ENCODE results near the gene RNF208. TPM values are rescaled to one million over a fixed set of nuclear protein-coding genes. Genes with fewer than 3 reads are reported as not detected.

The RNF208 gene
- total RNA-seq, 1 experiment from 2014 or later: not detected

DNA sequence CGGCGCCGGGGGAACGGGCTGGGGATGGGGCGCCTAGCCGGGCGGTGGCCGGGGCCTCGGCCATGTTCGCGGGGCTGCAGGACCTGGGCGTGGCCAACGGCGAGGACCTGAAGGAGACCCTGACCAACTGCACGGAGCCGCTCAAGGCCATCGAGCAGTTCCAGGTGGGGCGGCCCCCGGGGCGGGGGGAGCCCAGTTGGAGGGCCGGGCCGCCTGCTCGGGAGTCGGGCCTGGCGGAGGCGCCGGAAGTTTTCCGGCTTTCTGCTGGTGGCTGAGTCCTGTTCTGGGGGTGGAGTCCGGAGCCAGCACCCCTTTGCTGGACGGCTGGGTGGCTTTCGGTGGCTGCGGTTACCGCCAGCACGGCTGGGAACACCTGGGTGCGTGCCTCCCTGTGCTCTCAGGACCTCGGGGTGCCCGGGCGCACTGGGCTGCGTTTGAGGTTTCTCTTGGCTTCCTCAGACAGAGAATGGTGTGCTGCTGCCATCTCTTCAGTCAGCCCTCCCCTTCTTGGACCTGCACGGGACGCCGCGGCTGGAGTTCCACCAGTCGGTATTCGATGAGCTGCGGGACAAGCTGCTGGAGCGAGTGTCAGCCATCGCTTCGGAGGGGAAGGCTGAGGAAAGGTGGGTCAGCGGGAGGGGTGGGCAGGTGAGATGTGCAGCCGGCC, 33.5 kb upstream of the RNF208 start:
- H3K9me3 ChIP-seq: no peaks in the 10 kb centered on the region
- no peaks in the 10 kb centered on the region for H3K27me3 ChIP-seq
- peak; percentile 48 for DNase-seq
- peak overlapping the region; percentile 93 for H3K4me3 ChIP-seq
- peaks cover 24% of the 10 kb centered on the region for H3K36me3 ChIP-seq

GRCh38 chr9:137254624-137255447, 32.8 kb upstream of the RNF208 start, which contains the start of gene NELFB:
TSS of gene NELFB (plus strand) at chr9:137255327.
- H3K36me3 ChIP-seq: peaks cover 23% of the 10 kb centered on the region
- H3K4me3 ChIP-seq: peak within 1 kb of the TSS; percentile 93
- no peaks in the 10 kb centered on the region for H3K9me3 ChIP-seq
- peak; percentile 89 for DNase-seq
- H3K27me3 ChIP-seq: no peaks in the 10 kb centered on the region

GRCh38 chr9:137253717-137254623, 31.9 kb upstream of the RNF208 start:
- Histone ChIP-seq H3K27me3 (no peaks in the 10 kb centered on the region), H3K9me3 (no peaks in the 10 kb centered on the region), H3K4me3 (peak overlapping the region; percentile 93), H3K36me3 (peaks cover 20% of the 10 kb centered on the region)
- no peak for DNase-seq

DNA sequence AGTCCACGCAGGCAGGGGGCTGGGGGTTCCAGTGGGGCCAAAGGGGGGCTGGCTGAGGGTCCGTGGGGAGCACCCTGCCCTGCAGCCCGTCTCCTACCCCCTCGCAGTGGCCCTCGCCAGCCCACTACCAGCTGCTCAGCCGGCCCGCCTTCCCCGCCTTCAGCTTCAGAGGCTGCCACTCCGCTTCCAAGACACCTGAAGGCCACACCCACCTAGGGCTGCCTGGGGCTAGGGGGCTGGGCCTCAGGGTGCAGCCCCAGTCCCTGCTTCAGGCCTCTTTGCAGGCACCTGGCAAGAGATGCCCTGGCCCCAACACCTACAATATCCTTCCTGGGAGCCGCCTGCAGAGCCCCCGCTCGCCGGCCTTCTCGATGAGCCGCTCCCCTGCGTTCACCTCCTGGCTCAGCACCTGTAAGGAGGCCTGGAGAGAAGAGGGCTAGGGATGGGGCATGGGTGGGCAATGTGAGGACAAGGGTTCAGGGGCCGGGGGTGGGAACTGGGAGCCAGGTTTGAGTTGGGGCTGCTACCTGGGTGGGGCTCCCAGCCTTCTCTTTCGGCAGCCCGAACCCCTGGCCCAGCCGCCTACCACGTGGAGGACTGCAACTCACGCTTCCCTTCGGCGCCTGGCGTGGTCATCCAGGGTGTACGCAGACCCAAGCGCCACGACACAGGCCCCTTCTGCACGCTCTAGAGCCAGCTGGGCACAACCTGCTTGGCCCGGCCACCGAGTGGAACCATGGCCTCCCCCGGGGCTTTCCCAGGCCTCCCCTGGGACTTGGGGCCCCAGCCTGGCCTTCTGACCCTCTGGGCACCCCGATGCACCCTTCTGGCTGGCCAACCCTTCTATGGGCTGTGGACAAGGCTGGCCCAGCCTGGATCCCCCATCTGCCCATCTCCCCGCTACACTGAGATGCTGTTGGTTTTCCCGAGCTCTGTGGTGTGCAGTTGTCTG, 30.8 kb upstream of the RNF208 start:
- H3K9me3 ChIP-seq: no peaks in the 10 kb centered on the region
- DNase-seq: no peak
- peaks cover 15% of the 10 kb centered on the region for H3K36me3 ChIP-seq
- H3K27me3 ChIP-seq: no peaks in the 10 kb centered on the region
- H3K4me3 ChIP-seq: no peak overlapping the region

DNA sequence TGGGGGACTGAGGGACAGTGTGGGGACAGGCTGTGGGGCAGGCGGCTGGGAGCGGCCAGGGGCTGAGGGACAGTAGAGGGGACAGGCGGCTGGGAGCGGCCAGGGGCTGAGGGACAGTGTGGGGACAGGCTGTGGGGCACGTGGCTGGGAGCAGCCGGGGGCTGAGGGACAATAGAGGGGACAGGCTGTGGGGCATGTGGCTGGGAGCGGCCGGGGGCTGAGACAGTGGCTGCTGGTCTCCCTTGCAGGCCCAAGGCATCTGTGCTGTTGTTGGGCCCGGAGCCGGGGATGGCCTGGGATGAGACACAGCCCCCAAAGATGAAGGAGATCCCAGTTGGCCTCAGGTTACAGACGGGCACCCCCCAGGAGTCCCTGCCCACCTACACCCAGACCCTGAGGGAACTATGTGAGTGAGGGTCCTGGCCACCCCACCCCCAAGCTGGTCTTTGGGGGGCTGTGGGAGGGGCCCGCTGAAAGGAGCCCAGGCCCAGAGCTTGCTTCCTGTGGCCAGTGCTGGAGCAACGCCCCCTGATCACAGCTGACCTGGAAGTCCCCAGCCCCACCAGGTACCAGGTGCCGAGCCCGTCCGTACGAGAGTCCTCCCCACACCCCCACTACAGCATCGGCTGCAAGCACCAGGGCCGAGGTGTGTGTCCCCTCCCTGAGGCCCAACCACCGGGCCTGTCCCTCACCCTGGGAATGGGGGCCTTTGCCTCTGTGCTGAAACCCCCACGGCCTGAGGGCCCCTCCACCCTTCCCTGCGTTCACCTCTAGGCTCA, 29.6 kb upstream of the RNF208 start:
- no peak for DNase-seq
- Histone ChIP-seq H3K9me3 (no peaks in the 10 kb centered on the region), H3K27me3 (no peaks in the 10 kb centered on the region), H3K36me3 (peaks cover 11% of the 10 kb centered on the region), H3K4me3 (no peak overlapping the region)

GRCh38 chr9:137251194-137251461, 29.1 kb upstream of the RNF208 start, which contains the start of gene STPG3:
TSS of gene STPG3 (plus strand) at chr9:137251286. CDS start at chr9:137251287, 1 bp downstream.
- peaks cover 5% of the 10 kb centered on the region for H3K36me3 ChIP-seq
- H3K4me3 ChIP-seq: no peak within 1 kb of the TSS
- no peak for DNase-seq
- no peaks in the 10 kb centered on the region for H3K27me3 ChIP-seq
- H3K9me3 ChIP-seq: no peaks in the 10 kb centered on the region

GRCh38 chr9:137250329-137251193, 28.5 kb upstream of the RNF208 start:
- Histone ChIP-seq H3K4me3 (no peak overlapping the region), H3K9me3 (no peaks in the 10 kb centered on the region), H3K27me3 (no peaks in the 10 kb centered on the region), H3K36me3 (no peaks in the 10 kb centered on the region)
- no peak for DNase-seq

DNA sequence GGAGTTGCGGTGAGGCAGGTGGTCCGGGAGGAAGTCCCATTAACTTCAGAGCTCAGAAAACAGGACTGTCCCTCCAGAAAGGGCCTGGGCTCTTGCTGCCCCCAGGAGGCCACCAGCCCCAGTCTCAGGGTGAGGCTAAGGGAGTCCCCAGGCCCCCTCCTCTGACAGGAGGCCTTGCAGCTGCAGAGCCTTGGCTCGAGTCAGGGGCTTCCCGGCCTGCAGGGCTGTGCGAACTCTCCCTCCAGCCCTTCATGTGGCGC, 25.8 kb upstream of the RNF208 start:
- H3K36me3 ChIP-seq: peaks cover 12% of the 10 kb centered on the region
- no peaks in the 10 kb centered on the region for H3K27me3 ChIP-seq
- no peak overlapping the region for H3K4me3 ChIP-seq
- DNase-seq: no peak
- no peaks in the 10 kb centered on the region for H3K9me3 ChIP-seq

GRCh38 chr9:137247135-137247915, 25.3 kb upstream of the RNF208 start:
- no peak for DNase-seq
- Histone ChIP-seq H3K27me3 (no peaks in the 10 kb centered on the region), H3K36me3 (peaks cover 17% of the 10 kb centered on the region), H3K4me3 (no peak overlapping the region), H3K9me3 (no peaks in the 10 kb centered on the region)

DNA sequence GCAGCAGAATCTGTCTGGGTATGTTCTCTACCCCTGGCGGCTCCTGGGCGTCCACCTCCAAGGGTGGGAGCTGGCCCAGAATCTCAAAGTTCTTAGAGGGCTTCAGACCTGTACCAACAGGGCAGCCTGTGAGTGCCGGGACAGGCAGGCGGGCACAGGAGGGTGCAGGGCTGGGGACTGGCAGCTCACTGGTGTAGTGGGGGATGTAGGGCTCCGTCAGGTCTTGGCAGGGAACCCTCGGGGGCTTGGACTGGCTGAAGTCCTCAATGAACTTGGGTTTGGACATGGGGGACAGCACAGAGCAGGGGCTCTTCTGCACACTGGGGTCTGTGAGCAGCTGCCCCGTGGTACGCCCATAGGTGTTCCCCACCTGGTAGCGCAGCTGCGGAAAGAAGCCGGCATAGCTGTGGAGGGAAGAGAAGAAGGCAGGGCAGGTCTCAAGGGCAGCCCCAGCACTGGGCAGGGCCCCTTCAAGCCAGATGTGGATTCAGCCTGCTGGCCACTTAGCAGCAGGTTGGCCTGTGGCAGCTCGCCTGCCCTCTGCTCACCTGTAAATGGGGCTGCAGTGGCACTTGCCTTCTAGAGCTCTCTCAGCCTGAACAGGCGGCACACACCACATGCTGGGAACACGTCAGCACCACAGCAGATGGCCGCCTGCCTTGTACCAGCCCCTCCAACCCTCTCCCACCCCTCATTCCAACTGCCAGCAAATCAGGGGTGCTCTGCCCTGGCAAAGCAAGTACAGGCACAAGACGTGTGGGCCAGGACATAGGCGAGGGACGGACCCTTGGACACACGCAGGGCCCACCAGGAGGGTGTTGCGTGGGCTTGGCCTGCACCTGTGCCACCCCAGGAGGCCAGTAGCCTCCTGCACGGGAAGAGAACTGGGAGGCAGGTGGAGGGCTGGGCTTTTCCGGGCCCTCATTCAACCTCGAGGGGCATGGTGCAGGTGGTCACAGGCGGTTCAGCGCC, 23.7 kb upstream of the RNF208 start:
- Histone ChIP-seq H3K27me3 (no peaks in the 10 kb centered on the region), H3K9me3 (no peaks in the 10 kb centered on the region), H3K36me3 (peaks cover 25% of the 10 kb centered on the region), H3K4me3 (no peak overlapping the region)
- DNase-seq: no peak

GRCh38 chr9:137244486-137245449, 22.7 kb upstream of the RNF208 start:
- no peaks in the 10 kb centered on the region for H3K27me3 ChIP-seq
- no peak overlapping the region for H3K4me3 ChIP-seq
- no peaks in the 10 kb centered on the region for H3K9me3 ChIP-seq
- no peak for DNase-seq
- peaks cover 25% of the 10 kb centered on the region for H3K36me3 ChIP-seq

Data from MG63 (cell line).